Bronchial epithelial cell (primary cell): Measurements from ENCODE around the gene LKAAEAR1. TPM values are rescaled to one million over a fixed set of nuclear protein-coding genes. Genes with fewer than 3 reads are reported as not detected.
A peak's percentile ranks its signal among the peaks of the same experiment; 100 is the strongest.
"Not testable (repeated sequence)": the region's sequence is repeated elsewhere in the genome, so short reads cannot be mapped to it uniquely, and the experiment has no call there.

Source experiments
- DNase-seq: peaks from one replicate; pipeline ENCODE4 v3.0.0-alpha.2; 2010; ENCODE audit warnings: low read depth
- FAIRE-seq: peaks from 2 replicates; lab custom pipeline; 2011; peaks lifted over from hg19 to GRCh38; lab: Jason Lieb, UNC
- H3K27me3 ChIP-seq: 2 replicates; pipeline ENCODE4 v1.5.1; 2011; ENCODE audit warnings: low read length; ENCODE audit not compliant: control insufficient read depth, insufficient read depth
- H3K36me3 ChIP-seq: 2 replicates; pipeline ENCODE4 v1.5.1; 2011; ENCODE audit warnings: low read length; ENCODE audit not compliant: control insufficient read depth, insufficient read depth
- H3K4me3 ChIP-seq: 2 replicates; pipeline ENCODE4 v1.5.1; 2011; ENCODE audit warnings: mild to moderate bottlenecking, low read depth, low read length, control low read depth
- total RNA-seq: library from RNA; depleted of rRNA; stranded (reverse); fragments of >200 nt; gene quantifications from 2 replicates; pipeline ENCODE4 v1.2.1, GENCODE V29; 2014
- TF ChIP-seq, protein P1 (sequence below): IDR thresholded peaks from 2 replicates; pipeline ENCODE4 v1.5.1; 2011; ENCODE audit warnings: mild to moderate bottlenecking, moderate library complexity, low read length, control low read depth, inconsistent platforms; ENCODE audit not compliant: insufficient read depth, severe bottlenecking

LKAAEAR1 gene
- total RNA-seq, 1 donor from 2014 or later, result not detected

DNA sequence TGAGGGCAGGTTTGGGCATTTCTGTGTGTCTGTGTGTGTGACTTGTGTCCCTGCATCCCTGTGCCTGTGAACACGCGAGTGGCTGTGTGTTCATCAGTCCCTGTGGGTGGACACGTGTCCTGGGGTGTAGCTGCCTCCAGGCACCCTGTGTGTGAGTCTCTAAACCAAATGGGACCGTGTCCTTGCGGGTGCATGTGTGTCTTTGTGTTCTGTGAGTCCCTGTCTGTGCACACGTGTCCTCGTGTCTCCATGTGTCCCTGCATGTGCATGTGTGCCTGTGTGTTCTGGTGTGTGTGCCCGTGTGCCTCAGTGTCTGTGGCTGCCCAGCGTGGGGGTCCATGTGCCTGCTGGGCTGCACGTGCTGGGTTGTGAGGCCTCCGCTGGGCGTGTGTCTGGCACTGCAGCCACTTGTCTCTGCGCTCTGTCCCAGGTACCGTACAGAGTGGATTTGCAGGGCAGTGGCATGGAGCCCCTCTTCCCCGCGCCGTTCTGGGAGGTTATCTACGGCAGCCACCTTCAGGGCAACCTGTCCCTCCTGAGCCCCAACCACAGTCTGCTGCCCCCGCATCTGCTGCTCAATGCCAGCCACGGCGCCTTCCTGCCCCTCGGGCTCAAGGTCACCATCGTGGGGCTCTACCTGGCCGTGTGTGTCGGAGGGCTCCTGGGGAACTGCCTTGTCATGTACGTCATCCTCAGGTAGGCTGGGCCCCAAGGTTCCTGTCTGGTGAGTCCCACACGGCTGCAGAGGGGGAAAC lies 8.2 kb upstream of the LKAAEAR1 start:
- TF ChIP-seq, protein P1, sequence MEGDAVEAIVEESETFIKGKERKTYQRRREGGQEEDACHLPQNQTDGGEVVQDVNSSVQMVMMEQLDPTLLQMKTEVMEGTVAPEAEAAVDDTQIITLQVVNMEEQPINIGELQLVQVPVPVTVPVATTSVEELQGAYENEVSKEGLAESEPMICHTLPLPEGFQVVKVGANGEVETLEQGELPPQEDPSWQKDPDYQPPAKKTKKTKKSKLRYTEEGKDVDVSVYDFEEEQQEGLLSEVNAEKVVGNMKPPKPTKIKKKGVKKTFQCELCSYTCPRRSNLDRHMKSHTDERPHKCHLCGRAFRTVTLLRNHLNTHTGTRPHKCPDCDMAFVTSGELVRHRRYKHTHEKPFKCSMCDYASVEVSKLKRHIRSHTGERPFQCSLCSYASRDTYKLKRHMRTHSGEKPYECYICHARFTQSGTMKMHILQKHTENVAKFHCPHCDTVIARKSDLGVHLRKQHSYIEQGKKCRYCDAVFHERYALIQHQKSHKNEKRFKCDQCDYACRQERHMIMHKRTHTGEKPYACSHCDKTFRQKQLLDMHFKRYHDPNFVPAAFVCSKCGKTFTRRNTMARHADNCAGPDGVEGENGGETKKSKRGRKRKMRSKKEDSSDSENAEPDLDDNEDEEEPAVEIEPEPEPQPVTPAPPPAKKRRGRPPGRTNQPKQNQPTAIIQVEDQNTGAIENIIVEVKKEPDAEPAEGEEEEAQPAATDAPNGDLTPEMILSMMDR, result no peak
- H3K27me3 ChIP-seq, result peaks cover 9% of the 10 kb centered on the region
- no peak overlapping the region for H3K4me3 ChIP-seq
- no peak for DNase-seq
- H3K36me3 ChIP-seq, result no peaks in the 10 kb centered on the region
- FAIRE-seq, result no peak

DNA sequence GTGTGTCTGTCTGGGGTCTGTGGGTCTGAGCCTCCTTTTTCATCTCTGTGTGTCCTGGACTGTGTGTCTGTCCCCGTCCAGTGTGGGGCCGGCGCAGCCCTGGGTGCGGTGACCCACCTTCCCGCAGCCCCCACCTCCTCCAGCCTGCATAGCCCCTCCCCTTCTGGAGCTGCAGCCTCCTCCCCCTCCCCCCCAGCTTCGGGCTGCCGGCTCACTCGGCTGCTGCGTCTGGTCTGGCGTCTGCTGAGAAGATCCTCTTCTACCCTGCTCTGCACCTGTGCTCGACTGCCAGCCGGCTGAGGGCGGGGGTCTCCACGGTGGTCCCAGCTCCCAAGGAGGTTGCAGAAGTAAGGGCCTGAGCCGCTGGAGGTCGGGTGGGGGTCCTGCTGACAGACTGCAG lies 7.6 kb upstream of the LKAAEAR1 start:
- DNase-seq (no peak), FAIRE-seq (no peak)
- no peak overlapping the region for H3K4me3 ChIP-seq
- TF ChIP-seq, protein P1, result no peak
- H3K27me3 ChIP-seq, result peaks cover 9% of the 10 kb centered on the region
- H3K36me3 ChIP-seq, result no peaks in the 10 kb centered on the region

DNA sequence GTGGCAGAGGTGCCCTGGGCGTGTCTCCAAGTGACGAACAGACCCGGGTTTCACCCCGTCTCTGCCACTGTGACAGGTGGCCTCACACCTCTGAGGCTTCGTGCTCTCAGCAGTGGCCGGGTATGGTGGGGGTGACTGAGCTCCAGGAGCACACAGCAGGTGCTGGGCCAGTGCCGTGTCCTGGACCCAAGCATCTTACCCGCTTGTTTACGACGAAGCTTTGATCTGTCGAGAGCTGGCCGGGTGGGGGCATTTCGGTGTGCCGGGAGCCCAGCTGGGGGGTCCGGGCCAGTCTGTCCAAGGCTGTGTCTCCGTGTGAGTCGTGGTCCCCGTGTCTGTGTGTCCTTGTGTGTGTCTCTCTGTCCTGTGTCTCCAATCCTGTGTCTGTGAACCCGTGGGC lies 7.1 kb upstream of the LKAAEAR1 start:
- DNase-seq, result no peak
- no peak for FAIRE-seq
- Histone ChIP-seq H3K4me3 (no peak overlapping the region), H3K36me3 (no peaks in the 10 kb centered on the region), H3K27me3 (peaks cover 9% of the 10 kb centered on the region)
- TF ChIP-seq, protein P1, result no peak

DNA sequence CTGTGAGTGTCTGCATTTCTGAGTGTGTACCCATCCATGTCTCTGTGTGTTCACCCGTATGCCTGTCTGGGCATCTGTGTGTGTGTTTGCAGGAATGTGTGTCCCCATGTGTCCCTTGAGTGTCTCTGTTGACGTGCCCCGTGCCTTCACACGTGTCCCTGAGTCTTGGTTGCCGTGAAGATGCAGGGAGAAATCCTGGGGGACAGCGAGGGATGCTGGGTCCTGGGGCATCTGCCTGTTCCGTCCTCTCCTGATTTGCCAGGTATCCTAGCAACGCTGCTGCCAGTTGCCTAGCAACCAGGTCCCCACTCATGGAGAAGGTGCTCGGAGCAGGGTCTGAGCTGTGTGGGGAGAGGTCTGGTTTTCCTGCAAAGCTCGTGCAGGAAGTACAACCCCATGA lies 6.0 kb upstream of the LKAAEAR1 start:
- TF ChIP-seq, protein P1, result no peak
- FAIRE-seq (peak; percentile 7), DNase-seq (no peak)
- no peaks in the 10 kb centered on the region for H3K36me3 ChIP-seq
- peaks cover 10% of the 10 kb centered on the region for H3K27me3 ChIP-seq
- H3K4me3 ChIP-seq, result no peak overlapping the region

DNA sequence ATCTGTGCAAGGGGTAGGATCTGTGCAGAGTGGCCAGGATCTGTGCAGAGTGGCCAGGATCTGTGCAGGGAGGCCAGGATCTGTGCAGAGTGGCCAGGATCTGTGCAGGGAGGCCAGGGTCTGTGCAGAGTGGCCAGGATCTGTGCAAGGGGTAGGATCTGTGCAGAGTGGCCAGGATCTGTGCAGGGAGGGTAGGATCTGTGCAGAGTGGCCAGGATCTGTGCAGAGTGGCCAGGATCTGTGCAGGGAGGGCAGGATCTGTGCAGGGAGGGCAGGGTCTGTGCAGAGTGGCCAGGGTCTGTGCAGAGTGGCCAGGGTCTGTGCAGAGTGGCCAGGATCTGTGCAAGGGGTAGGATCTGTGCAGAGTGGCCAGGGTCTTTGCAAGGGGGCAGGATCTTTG lies 4.4 kb upstream of the LKAAEAR1 start:
- peaks cover 23% of the 10 kb centered on the region for H3K27me3 ChIP-seq
- DNase-seq, H3K36me3 ChIP-seq, H3K4me3 ChIP-seq: not testable (repeated sequence)
- peak; percentile 100 for FAIRE-seq

DNA sequence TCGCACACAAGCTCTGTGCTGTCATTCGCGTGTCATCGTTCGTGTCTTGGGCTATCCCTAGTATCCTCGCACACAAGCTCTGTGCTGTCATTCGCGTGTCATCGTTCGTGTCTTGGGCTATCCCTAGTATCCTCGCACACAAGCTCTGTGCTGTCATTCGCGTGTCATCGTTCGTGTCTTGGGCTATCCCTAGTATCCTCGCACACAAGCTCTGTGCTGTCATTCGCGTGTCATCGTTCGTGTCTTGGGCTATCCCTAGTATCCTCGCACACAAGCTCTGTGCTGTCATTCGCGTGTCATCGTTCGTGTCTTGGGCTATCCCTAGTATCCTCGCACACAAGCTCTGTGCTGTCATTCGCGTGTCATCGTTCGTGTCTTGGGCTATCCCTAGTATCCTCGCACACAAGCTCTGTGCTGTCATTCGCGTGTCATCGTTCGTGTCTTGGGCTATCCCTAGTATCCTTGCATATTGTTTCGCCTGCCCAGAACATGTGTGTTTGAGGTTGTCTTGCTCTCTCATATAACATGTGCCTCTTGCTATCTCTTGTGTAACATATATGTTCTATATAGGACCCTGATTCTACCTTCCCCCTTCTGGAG lies 3.1 kb upstream of the LKAAEAR1 start:
- not testable (repeated sequence) for H3K36me3 ChIP-seq, H3K4me3 ChIP-seq, FAIRE-seq, DNase-seq
- peaks cover 25% of the 10 kb centered on the region for H3K27me3 ChIP-seq
